ENCODE data around the gene MT1H. TPM values are rescaled to one million over a fixed set of nuclear protein-coding genes. Genes with fewer than 3 reads are reported as not detected.

MT1H gene
- total and polyA plus RNA-seq, 9 of the 15 experiments (the other 6 are each of a cell fraction or from before 2014, with no cell fraction given): 0.13 to 0.37 TPM; not detected in 7

- Histone ChIP-seq H2AFZ (ENCODE audit: low read depth, low read length) (no peak overlapping the region), H3K27ac (ENCODE audit: extremely low read depth, low read depth, low read length) (no peak overlapping the region), H3K36me3 (ENCODE audit: control insufficient read depth, insufficient read depth, low read length) (no peaks in the 10 kb centered on the region), H4K20me1 (replicated peaks; ENCODE audit: control insufficient read depth, insufficient read depth, low read length) (no peaks in the 10 kb centered on the region), H3K4me1 (replicated peaks in 1 of 2; ENCODE audit: control insufficient read depth in 2 of 2, insufficient read depth in 2 of 2, low read length in 2 of 2) (no peaks in the 10 kb centered on the region; a peak in 1 of 5 replicates), H3K9me1 (ENCODE audit: control insufficient read depth, insufficient read depth, low read length) (no peaks in the 10 kb centered on the region), H3K9ac (ENCODE audit: insufficient read depth in 1 of 2, low read depth in 2 of 2, low read length in 2 of 2) (no peak overlapping the region), H3K4me3 (no peak overlapping the region), H3K4me2 (ENCODE audit: insufficient read depth, low read length) (no peak overlapping the region), H3K79me2 (ENCODE audit: control insufficient read depth, insufficient read depth, low read length) (no peaks in the 10 kb centered on the region), H3K9me3 (replicated peaks; ENCODE audit: control insufficient read depth, insufficient read depth, low read depth, low read length) (no peaks in the 10 kb centered on the region), H3K27me3 (ENCODE audit: control insufficient read depth in 2 of 2, insufficient read depth in 2 of 2, low read length in 2 of 2) (peaks cover 0 to 30% of the 10 kb centered on the region in 2 experiments; a peak in 2 of 5 replicates)
- 0% methylated on average over 1 of the region's 1 CpG for WGBS (ENCODE audit: insufficient coverage, low coverage, missing lambda C conversion rate)
- in situ Hi-C loops (cut with MboI): no loop called here
- BruUV-seq (replicated peaks): no TSS peak
- POLR2A ChIA-PET: no interaction called here
- ATAC-seq (no peak), FAIRE-seq (no peak), DNase-seq (ENCODE audit: extremely low read depth in 1 of 4, low spot score in 3 of 4) (no peak)
- TF ChIP-seq FOXJ3 (CRISPR knock-in tag; IDR thresholded peaks at IDR 0.05) (no peak), ZC3H4 (CRISPR knock-in tag; IDR thresholded peaks at IDR 0.05; ENCODE audit: borderline replicate concordance) (no peak), NUFIP1 (IDR thresholded peaks at IDR 0.05; ENCODE audit: partially characterized antibody) (no peak), PTRF (tag; IDR thresholded peaks at IDR 0.05) (no peak), HDGF (IDR thresholded peaks at IDR 0.05) (no peak), LEF1 (IDR thresholded peaks at IDR 0.05) (no peak)
- intact Hi-C loops (cut with micrococcal nuclease): no loop called here
- CTCF ChIA-PET (ENCODE audit: low intra/inter-chr PET ratio): no interaction called here
These were observed 25.6 kb downstream of the MT1H start for GRCh38 chr16:56695246-56695645.

DNA sequence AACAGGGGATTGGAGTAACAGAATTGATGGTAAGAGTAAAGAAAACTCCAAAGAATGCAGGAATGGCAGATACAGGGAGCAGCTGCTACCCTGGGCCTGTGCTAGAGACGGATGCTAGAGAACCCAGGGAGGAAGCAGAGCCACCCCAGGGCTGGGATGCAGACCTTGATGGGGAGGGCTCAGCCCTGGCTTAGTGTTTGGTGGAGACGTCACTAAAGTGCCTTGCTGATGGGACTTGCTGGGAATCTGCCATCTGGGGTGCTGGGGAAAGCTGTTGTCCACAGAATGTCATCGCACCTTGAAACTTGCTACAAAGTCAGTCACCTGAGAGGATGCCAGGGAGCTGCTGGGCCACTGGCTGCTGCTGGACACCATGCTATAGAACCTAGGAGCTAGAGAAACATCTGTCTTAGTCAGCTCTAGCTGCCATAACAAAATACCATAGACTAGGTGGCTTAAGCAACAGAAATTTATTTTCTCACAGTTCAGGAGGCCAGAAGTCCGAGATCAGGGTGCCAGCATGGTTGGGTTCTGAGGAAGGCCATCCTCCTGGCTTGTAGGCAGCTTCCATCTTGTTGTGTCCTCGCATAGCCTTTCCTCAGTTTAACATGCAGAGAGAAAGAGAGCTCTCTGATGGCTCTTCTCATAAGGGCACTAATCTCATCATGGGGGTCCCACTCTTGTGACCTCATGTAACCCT is 28.0 kb downstream of the MT1H start:
- Histone ChIP-seq H3K9me1 (ENCODE audit: control insufficient read depth, insufficient read depth, low read length) (no peaks in the 10 kb centered on the region), H4K20me1 (replicated peaks; ENCODE audit: control insufficient read depth, insufficient read depth, low read length) (no peaks in the 10 kb centered on the region), H3K9ac (ENCODE audit: insufficient read depth in 1 of 2, low read depth in 2 of 2, low read length in 2 of 2) (no peak overlapping the region), H3K79me2 (ENCODE audit: control insufficient read depth, insufficient read depth, low read length) (no peaks in the 10 kb centered on the region), H3K4me1 (replicated peaks in 1 of 2; ENCODE audit: control insufficient read depth in 2 of 2, insufficient read depth in 2 of 2, low read length in 2 of 2) (no peaks in the 10 kb centered on the region), H3K4me2 (ENCODE audit: insufficient read depth, low read length) (no peak overlapping the region), H3K27ac (ENCODE audit: extremely low read depth, low read depth, low read length) (no peak overlapping the region), H3K27me3 (ENCODE audit: control insufficient read depth in 2 of 2, insufficient read depth in 2 of 2, low read length in 2 of 2) (peaks cover 0 to 25% of the 10 kb centered on the region in 2 experiments; a peak in 2 of 5 replicates), H3K36me3 (ENCODE audit: control insufficient read depth, insufficient read depth, low read length) (no peaks in the 10 kb centered on the region), H3K9me3 (replicated peaks; ENCODE audit: control insufficient read depth, insufficient read depth, low read depth, low read length) (no peaks in the 10 kb centered on the region), H2AFZ (ENCODE audit: low read depth, low read length) (no peak overlapping the region), H3K4me3 (no peak overlapping the region)
- ATAC-seq: no peak
- ChIA-PET CTCF (ENCODE audit: low intra/inter-chr PET ratio) (no interaction called here), POLR2A (interaction anchor here (0.6 to 0.7 kb wide), 3 partner anchors 10 to 159 kb away, joined by 3 to 4 read pairs (median 3); no protein-coding TSS in a partner anchor)
- BruUV-seq (replicated peaks): no TSS peak
- no peak for TF ChIP-seq ZNF12 (CRISPR knock-in tag; IDR thresholded peaks at IDR 0.05)
- TF ChIP-seq, protein P1, sequence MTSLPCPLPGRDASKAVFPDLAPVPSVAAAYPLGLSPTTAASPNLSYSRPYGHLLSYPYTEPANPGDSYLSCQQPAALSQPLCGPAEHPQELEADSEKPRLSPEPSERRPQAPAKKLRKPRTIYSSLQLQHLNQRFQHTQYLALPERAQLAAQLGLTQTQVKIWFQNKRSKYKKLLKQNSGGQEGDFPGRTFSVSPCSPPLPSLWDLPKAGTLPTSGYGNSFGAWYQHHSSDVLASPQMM (CRISPR knock-in tag; IDR thresholded peaks at IDR 0.05): no peak
- TF ChIP-seq NFXL1 (CRISPR knock-in tag; IDR thresholded peaks at IDR 0.05): no peak
- intact Hi-C loops (cut with micrococcal nuclease): no loop called here
- no peak for FAIRE-seq
- WGBS (ENCODE audit: insufficient coverage, low coverage, missing lambda C conversion rate): 1% methylated on average over 5 of the region's 5 CpGs
- in situ Hi-C loops (cut with MboI): no loop called here
- no peak for DNase-seq (ENCODE audit: extremely low read depth in 1 of 4, low spot score in 3 of 4)

Measured in K562 (cell line).